IMR-90 (cell line): ENCODE measurements around the gene FNTB. TPM values are rescaled to one million over a fixed set of nuclear protein-coding genes. Genes with fewer than 3 reads are reported as not detected.

Experiments used
- ATAC-seq: fragments of 200-7000 bp; cut with Tn5 transposase; 2 replicates; pipeline ENCODE4 v1.9.1; 2020; ENCODE audit warnings: low read depth, mild to moderate bottlenecking, moderate library complexity
- BruUV-seq: library from RNA; stranded (reverse); fragments of 400-500 nt; replicated peaks from 2 replicates; lab custom pipeline; 2021; lab: Mats Ljungman, UMichigan
- CTCF ChIA-PET: fragments of 300-600 bp; formaldehyde crosslinking; extraction: SDS; loops from one replicate; lab custom pipeline; 2021; ENCODE audit warnings: antibody characterized with exemption; lab: Yijun Ruan, JAX
- POLR2A ChIA-PET: fragments of 300-600 bp; sonication (Branson Sonifier 250); formaldehyde crosslinking; loops from one replicate; lab custom pipeline; 2022; ENCODE audit warnings: antibody characterized with exemption; ENCODE audit not compliant: unreplicated experiment; lab: Charles Lee
- DNase-seq: peaks from one replicate; pipeline ENCODE4 v3.0.0; 2013
- H2AFZ ChIP-seq: replicated peaks from 2 replicates; pipeline ENCODE3; 2013; ENCODE audit warnings: low read length, mild to moderate bottlenecking; ENCODE audit not compliant: poor library complexity
- H2AK5ac ChIP-seq: 2 replicates; pipeline ENCODE4 v1.6.1; 2013; ENCODE audit warnings: low read depth, low read length, inconsistent platforms
- H2AK9ac ChIP-seq: replicated peaks from 2 replicates; pipeline ENCODE3; 2013; ENCODE audit warnings: mild to moderate bottlenecking, low read depth, low read length, moderate library complexity; ENCODE audit not compliant: poor library complexity
- H2BK120ac ChIP-seq: 2 replicates; pipeline ENCODE4 v1.6.1; 2013; ENCODE audit warnings: low read depth, low read length, inconsistent platforms
- H2BK15ac ChIP-seq: 3 replicates; pipeline ENCODE4 v1.6.1; 2013; ENCODE audit warnings: low read depth, low read length, inconsistent platforms
- H2BK20ac ChIP-seq: 2 replicates; pipeline ENCODE4 v1.6.1; 2013; ENCODE audit warnings: low read depth, mild to moderate bottlenecking, inconsistent platforms, low read length, moderate library complexity
- H2BK5ac ChIP-seq: 2 replicates; pipeline ENCODE4 v1.6.1; 2013; ENCODE audit warnings: mild to moderate bottlenecking, low read depth, low read length, inconsistent platforms; ENCODE audit not compliant: poor library complexity, severe bottlenecking
- H3K14ac ChIP-seq: replicated peaks from 2 replicates; pipeline ENCODE4 v1.6.1; 2013; ENCODE audit warnings: low read depth, low read length, inconsistent platforms
- H3K18ac ChIP-seq: 2 replicates; pipeline ENCODE4 v1.6.1; 2013; ENCODE audit warnings: low read depth, low read length, control low read depth
- H3K23ac ChIP-seq: 2 replicates; pipeline ENCODE4 v1.6.1; 2013; ENCODE audit warnings: low read depth, low read length, inconsistent platforms
- H3K27ac ChIP-seq: 2 replicates; pipeline ENCODE4 v1.5.1; 2013; ENCODE audit warnings: mild to moderate bottlenecking, control low read depth, low read length; ENCODE audit not compliant: insufficient read depth
- H3K27me3 ChIP-seq: 2 replicates; pipeline ENCODE4 v1.6.1; 2013; ENCODE audit warnings: low read length; ENCODE audit not compliant: control insufficient read depth, insufficient read depth
- H3K36me3 ChIP-seq: 2 replicates; pipeline ENCODE4 v1.6.1; 2013; ENCODE audit warnings: low read length, mixed read lengths; ENCODE audit not compliant: control insufficient read depth, insufficient read depth
- H3K4ac ChIP-seq: 2 replicates; pipeline ENCODE4 v1.6.1; 2013; ENCODE audit warnings: low read depth, low read length, inconsistent platforms
- H3K4me1 ChIP-seq: 2 replicates; pipeline ENCODE4 v1.6.1; 2013; ENCODE audit warnings: low read length, mixed read lengths; ENCODE audit not compliant: control insufficient read depth, insufficient read depth
- H3K4me2 ChIP-seq: 2 replicates; pipeline ENCODE4 v1.6.1; 2013; ENCODE audit warnings: low read depth, mild to moderate bottlenecking, control low read depth, low read length, moderate library complexity
- H3K4me3 ChIP-seq: 2 replicates; pipeline ENCODE4 v1.5.1; 2013; ENCODE audit warnings: low read depth, mild to moderate bottlenecking, control low read depth, low read length, moderate library complexity; ENCODE audit not compliant: insufficient read depth
- H3K56ac ChIP-seq: 2 replicates; pipeline ENCODE4 v1.6.1; 2013; ENCODE audit warnings: low read length, inconsistent platforms; ENCODE audit not compliant: insufficient read depth; ENCODE audit errors: extremely low read depth
- H3K79me1 ChIP-seq, 2 experiments: 2 replicates each; pipeline ENCODE4 v1.6.1; 2013; ENCODE audit warnings: low read length in 2 of 2, inconsistent platforms in 1 of 2, low read depth in 1 of 2
- H3K9ac ChIP-seq: 2 replicates; pipeline ENCODE4 v1.6.1; 2013; ENCODE audit warnings: low read depth, low read length, control low read depth
- H3K9me1 ChIP-seq: 2 replicates; pipeline ENCODE4 v1.6.1; 2013; ENCODE audit warnings: low read length, inconsistent platforms; ENCODE audit not compliant: insufficient read depth
- H3K9me3 ChIP-seq: 2 replicates; pipeline ENCODE4 v1.6.1; 2013; ENCODE audit warnings: low read length; ENCODE audit not compliant: control insufficient read depth, insufficient read depth
- H4K20me1 ChIP-seq: 2 replicates; pipeline ENCODE4 v1.6.1; 2013; ENCODE audit warnings: low read length, inconsistent platforms; ENCODE audit not compliant: insufficient read depth
- H4K5ac ChIP-seq: 2 replicates; pipeline ENCODE4 v1.6.1; 2013; ENCODE audit warnings: mild to moderate bottlenecking, low read depth, low read length, control low read depth
- H4K8ac ChIP-seq, 2 experiments: 2 replicates each; pipeline ENCODE4 v1.6.1; 2013; ENCODE audit warnings: low read depth in 2 of 2, low read length in 2 of 2, control low read depth in 1 of 2, inconsistent platforms in 1 of 2
- H4K91ac ChIP-seq: 2 replicates; pipeline ENCODE4 v1.6.1; 2013; ENCODE audit warnings: low read depth, low read length, inconsistent platforms; ENCODE audit not compliant: insufficient read depth
- BHLHE40 ChIP-seq: fragments of 150-350 bp; IDR thresholded peaks from 2 replicates; pipeline ENCODE4 v1.6.1; 2016; ENCODE audit warnings: mild to moderate bottlenecking, low read depth, low read length
- CEBPB ChIP-seq: IDR thresholded peaks from 2 replicates; pipeline ENCODE4 v1.6.1; 2012; ENCODE audit warnings: low read depth, low read length, improper control_type of control experiment
- WGBS, 2 experiments: methylation state at CpG; one replicate each; pipeline versions ENCODE4 v1.1.5 to v1.1.7; 2013; ENCODE audit warnings: missing lambda C conversion rate in 2 of 2; ENCODE audit not compliant: insufficient read length in 1 of 2; ENCODE audit errors: extremely low coverage in 2 of 2; 5-methylcytosine and 5-hydroxymethylcytosine counted together
- dilution Hi-C: fragments of 300-500 bp; cut with HindIII; formaldehyde crosslinking; loops from one replicate; pipeline ENCODE4 v1.14.3; 2018; ENCODE audit warnings: low sequenced_read_pairs; ENCODE audit not compliant: unreplicated experiment
- in situ Hi-C: fragments of 300-500 bp; cut with MboI; formaldehyde crosslinking; loops from 3 replicates; pipeline ENCODE4 v1.14.3; 2019; ENCODE audit warnings: low sequenced_read_pairs, inconsistent platforms, mixed read lengths
- intact Hi-C: fragments of 100-400 bp; cut with micrococcal nuclease; formaldehyde crosslinking; loops from 2 replicates; pipeline ENCODE4 v1.10.0; 2022
- polyA plus RNA-seq, 3 experiments: library from polyadenylated mRNA; depleted of rRNA; stranded (reverse); fragments of >200 nt; gene quantifications; 2 replicates each; pipeline ENCODE4 v1.2.3, GENCODE V29; 2012; ENCODE audit warnings: low replicate concordance in 1 of 3
- total RNA-seq: library from RNA; depleted of rRNA; stranded (reverse); fragments of >200 nt; gene quantifications from 2 replicates; pipeline ENCODE4 v1.2.3, GENCODE V29; 2012

FNTB gene
- total and polyA plus RNA-seq, 2 of the 4 experiments (the other 2 are of a cell fraction), result 9.9 to 18.5 TPM

DNA sequence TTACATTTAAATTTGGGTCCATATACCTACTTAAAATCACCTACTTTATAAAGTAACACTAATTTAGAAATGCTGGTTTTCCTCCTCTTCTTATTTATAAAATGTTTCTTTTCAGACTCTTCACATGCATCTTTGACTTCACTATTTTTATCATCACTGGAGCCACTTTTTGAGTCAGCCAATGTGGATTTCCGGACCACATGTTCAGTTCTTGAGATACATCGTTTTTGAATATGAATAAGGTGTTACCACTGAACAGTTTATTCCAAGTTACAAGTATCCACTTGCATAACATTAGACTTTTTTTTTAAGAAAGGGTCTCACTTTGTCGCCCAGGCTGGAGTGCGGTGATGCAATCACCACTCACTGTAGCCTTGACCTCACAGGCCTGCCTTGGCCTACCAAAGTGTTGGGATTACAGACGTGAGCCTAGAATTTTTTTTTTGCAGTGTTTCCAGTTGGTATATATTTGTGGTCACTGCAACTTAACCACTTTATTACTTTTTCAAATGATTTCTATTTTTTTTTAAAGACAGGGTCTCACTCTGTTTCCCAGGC is 5.7 kb downstream of the FNTB start:
- in situ Hi-C loops, result no loop called here
- no peak overlapping the region for H2BK20ac ChIP-seq
- H3K9me1 ChIP-seq, result peaks cover 5% of the 10 kb centered on the region
- DNase-seq (no peak), ATAC-seq (no peak)
- H3K36me3 ChIP-seq, result no peaks in the 10 kb centered on the region
- no peak overlapping the region for H2BK15ac ChIP-seq
- H3K18ac ChIP-seq, result no peak overlapping the region
- no peak overlapping the region for H4K8ac ChIP-seq
- no peak overlapping the region for H3K4ac ChIP-seq
- no peak overlapping the region for H2BK5ac ChIP-seq
- WGBS, 2 experiments, result no CpG with 5 or more reads among the region's 5 CpGs
- H2AK5ac ChIP-seq, result no peak overlapping the region
- peaks cover 3% of the 10 kb centered on the region; the same call in 1 of the 2 replicates for H4K20me1 ChIP-seq
- POLR2A ChIA-PET, result no interaction called here
- no peak overlapping the region for H3K23ac ChIP-seq
- no peak overlapping the region for H4K5ac ChIP-seq
- no peak overlapping the region for H3K4me3 ChIP-seq
- H3K79me1 ChIP-seq, result peaks cover 25 to 55% of the 10 kb centered on the region in 2 experiments
- H3K4me2 ChIP-seq, result no peak overlapping the region
- H2BK120ac ChIP-seq, result no peak overlapping the region
- intact Hi-C loops, result no loop called here
- BruUV-seq, result no TSS peak
- H2AFZ ChIP-seq, result no peak overlapping the region
- dilution Hi-C loops, result no loop called here
- no peaks in the 10 kb centered on the region for H3K27me3 ChIP-seq
- no peak overlapping the region for H3K56ac ChIP-seq
- no peak overlapping the region for H3K14ac ChIP-seq
- H3K4me1 ChIP-seq, result peaks cover 7% of the 10 kb centered on the region
- no peaks in the 10 kb centered on the region for H3K9me3 ChIP-seq
- H3K9ac ChIP-seq, result no peak overlapping the region
- no peak for TF ChIP-seq BHLHE40
- TF ChIP-seq CEBPB, result peak; percentile 34; the same call in 1 of the 2 replicates
- H4K91ac ChIP-seq, result no peak overlapping the region
- no peak overlapping the region for H3K27ac ChIP-seq
- no peak overlapping the region for H2AK9ac ChIP-seq
- CTCF ChIA-PET, result interaction anchor here (0.9 to 2.8 kb wide), 3 partner anchors 12 to 27 kb away, joined by 3 to 18 read pairs (median 3); no protein-coding TSS in a partner anchor
